ENCODE data around the gene UBXN2A.

- TF ChIP-seq CTCF (conservative IDR thresholded peaks at IDR 0.05; ENCODE audit: low read length) (no peak), EZH2phosphoT487 (IDR thresholded peaks at IDR 0.05; ENCODE audit: borderline replicate concordance) (no peak)
Observed at GRCh38 chr2:24040511-24040910, 100.2 kb downstream of the UBXN2A start.
